Neuronal stem cell (in vitro differentiated cells): Measurements from ENCODE around the gene MTR.

Experiments used
- DNase-seq: peaks from one replicate; pipeline ENCODE4 v3.0.0-alpha.2; 2013; ENCODE audit warnings: low spot score
- H2AFZ ChIP-seq: one replicate; pipeline ENCODE4 v1.6.1; 2013; ENCODE audit warnings: mild to moderate bottlenecking, low read length, inconsistent platforms
- H2AK5ac ChIP-seq: 2 replicates; pipeline ENCODE4 v1.6.1; 2013; ENCODE audit warnings: low read depth, mild to moderate bottlenecking, inconsistent platforms, low read length, moderate library complexity, mixed read lengths
- H2BK120ac ChIP-seq: 2 replicates; pipeline ENCODE4 v1.6.1; 2013; ENCODE audit warnings: low read depth, mild to moderate bottlenecking, inconsistent platforms, low read length, moderate library complexity, mixed read lengths
- H2BK12ac ChIP-seq: one replicate; pipeline ENCODE4 v1.6.1; 2013; ENCODE audit warnings: low read length, inconsistent platforms
- H2BK15ac ChIP-seq: 2 replicates; pipeline ENCODE4 v1.6.1; 2013; ENCODE audit warnings: mild to moderate bottlenecking, low read length, inconsistent platforms, mixed read lengths
- H2BK5ac ChIP-seq: one replicate; pipeline ENCODE4 v1.6.1; 2013; ENCODE audit warnings: inconsistent platforms, mild to moderate bottlenecking, low read length, moderate library complexity
- H3K14ac ChIP-seq: one replicate; pipeline ENCODE4 v1.6.1; 2013; ENCODE audit warnings: low read length, inconsistent platforms
- H3K18ac ChIP-seq: 2 replicates; pipeline ENCODE4 v1.6.1; 2013; ENCODE audit warnings: low read length, inconsistent platforms
- H3K23ac ChIP-seq: 2 replicates; pipeline ENCODE4 v1.6.1; 2013; ENCODE audit warnings: low read depth, mild to moderate bottlenecking, mixed read lengths, low read length, inconsistent platforms; ENCODE audit not compliant: poor library complexity
- H3K27ac ChIP-seq: replicated peaks from 3 replicates; pipeline ENCODE4 v1.5.1; 2013; ENCODE audit warnings: low read length, inconsistent platforms
- H3K27me3 ChIP-seq, 3 experiments: 2 replicates each; pipeline ENCODE4 v1.6.1; 2013; ENCODE audit warnings: low read length in 3 of 3, mild to moderate bottlenecking in 2 of 3, inconsistent platforms in 1 of 3, low read depth in 1 of 3, mixed read lengths in 1 of 3, moderate library complexity in 1 of 3; ENCODE audit not compliant: control insufficient read depth in 3 of 3, insufficient read depth in 3 of 3
- H3K36me3 ChIP-seq, 2 donors: replicated peaks in 1 of 2; 2 replicates each; pipeline ENCODE4 v1.6.1; 2013; ENCODE audit warnings: low read length in 2 of 2; ENCODE audit not compliant: control insufficient read depth in 2 of 2, insufficient read depth in 2 of 2
- H3K4ac ChIP-seq: 2 replicates; pipeline ENCODE4 v1.6.1; 2013; ENCODE audit warnings: inconsistent platforms, mild to moderate bottlenecking, low read length, moderate library complexity
- H3K4me1 ChIP-seq, 2 donors: 1 replicate in 1 of 2; 2 replicates in 1 of 2; pipeline ENCODE4 v1.6.1; 2013; ENCODE audit warnings: low read length in 2 of 2, low read depth in 1 of 2; ENCODE audit not compliant: control insufficient read depth in 2 of 2, insufficient read depth in 1 of 2
- H3K4me2 ChIP-seq: one replicate; pipeline ENCODE4 v1.6.1; 2013; ENCODE audit warnings: mild to moderate bottlenecking, low read length, inconsistent platforms; ENCODE audit not compliant: insufficient read depth, poor library complexity, severe bottlenecking
- H3K4me3 ChIP-seq, 2 donors: 2 replicates each; pipeline ENCODE4 v1.5.1; 2013; ENCODE audit warnings: low read length in 2 of 2, mild to moderate bottlenecking in 2 of 2, inconsistent platforms in 1 of 2, moderate library complexity in 1 of 2
- H3K79me1 ChIP-seq: one replicate; pipeline ENCODE4 v1.6.1; 2013; ENCODE audit warnings: low read depth, mild to moderate bottlenecking, inconsistent platforms, low read length, moderate library complexity
- H3K9ac ChIP-seq: one replicate; pipeline ENCODE4 v1.6.1; 2013; ENCODE audit warnings: mild to moderate bottlenecking, low read depth, low read length, inconsistent platforms; ENCODE audit not compliant: poor library complexity
- H3K9me3 ChIP-seq, 2 donors: replicated peaks in 1 of 2; 2 replicates each; pipeline versions ENCODE3 to v1.6.1; 2013; ENCODE audit warnings: low read length in 2 of 2, mild to moderate bottlenecking in 2 of 2, inconsistent platforms in 1 of 2, low read depth in 1 of 2, mixed read lengths in 1 of 2, moderate library complexity in 1 of 2; ENCODE audit not compliant: control insufficient read depth in 2 of 2, insufficient read depth in 1 of 2
- H4K8ac ChIP-seq: one replicate; pipeline ENCODE4 v1.6.1; 2013; ENCODE audit warnings: low read depth, mild to moderate bottlenecking, inconsistent platforms, low read length, moderate library complexity
- H4K91ac ChIP-seq: one replicate; pipeline ENCODE4 v1.6.1; 2013; ENCODE audit warnings: low read length, low read depth, mild to moderate bottlenecking, inconsistent platforms; ENCODE audit not compliant: poor library complexity
- WGBS, 2 donors: extraction: QIAGEN DNeasy Blood & Tissue Kit; methylation state at CpG; one replicate each; pipeline ENCODE4 v1.1.7; 2013; ENCODE audit warnings: missing lambda C conversion rate in 2 of 2, mixed read lengths in 1 of 2; ENCODE audit not compliant: insufficient read length in 2 of 2, insufficient replicate concordance in 1 of 2; ENCODE audit errors: extremely low coverage in 2 of 2; 5-methylcytosine and 5-hydroxymethylcytosine counted together

Gene MTR

DNA sequence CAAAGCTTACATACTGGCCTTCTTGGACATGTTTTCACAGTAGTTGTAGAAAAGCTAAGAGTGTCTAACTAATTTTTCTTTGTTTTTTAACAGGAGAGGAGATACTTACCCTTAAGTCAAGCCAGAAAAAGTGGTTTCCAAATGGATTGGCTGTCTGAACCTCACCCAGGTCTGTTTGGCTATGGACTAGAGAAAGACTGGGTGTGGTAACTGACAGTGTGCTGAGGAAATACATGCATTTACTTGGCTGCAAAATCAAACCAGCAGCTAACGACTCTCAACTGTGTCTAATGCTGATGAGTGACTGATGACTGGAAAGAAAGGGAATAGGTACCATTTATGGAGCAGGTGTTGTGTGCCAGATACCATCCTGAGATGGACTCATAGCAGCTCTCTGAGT lies 91.1 kb downstream of the MTR start:
- peaks cover 9 to 75% of the 10 kb centered on the region in 2 donors for H3K36me3 ChIP-seq
- no peak overlapping the region for H2BK12ac ChIP-seq
- no peak overlapping the region for H3K18ac ChIP-seq
- no peak overlapping the region for H2BK5ac ChIP-seq
- H3K4me1 ChIP-seq, result no peaks in the 10 kb centered on the region
- H4K91ac ChIP-seq, result no peak overlapping the region
- H3K27me3 ChIP-seq, result no peaks in the 10 kb centered on the region
- H3K27ac ChIP-seq, result no peak overlapping the region
- no peak overlapping the region for H2BK120ac ChIP-seq
- no peak overlapping the region for H3K23ac ChIP-seq
- no peaks in the 10 kb centered on the region for H3K79me1 ChIP-seq
- H3K4me3 ChIP-seq, result no peak overlapping the region
- H2AFZ ChIP-seq, result no peak overlapping the region
- no peak overlapping the region for H4K8ac ChIP-seq
- no peak for DNase-seq
- no peak overlapping the region for H3K14ac ChIP-seq
- no CpG with 5 or more reads among the region's 1 CpG for WGBS, 2 donors
- no peaks in the 10 kb centered on the region for H3K9me3 ChIP-seq
- no peak overlapping the region for H3K9ac ChIP-seq
- no peak overlapping the region for H2AK5ac ChIP-seq
- H3K4ac ChIP-seq, result no peak overlapping the region
- no peak overlapping the region for H3K4me2 ChIP-seq
- no peak overlapping the region for H2BK15ac ChIP-seq

DNA sequence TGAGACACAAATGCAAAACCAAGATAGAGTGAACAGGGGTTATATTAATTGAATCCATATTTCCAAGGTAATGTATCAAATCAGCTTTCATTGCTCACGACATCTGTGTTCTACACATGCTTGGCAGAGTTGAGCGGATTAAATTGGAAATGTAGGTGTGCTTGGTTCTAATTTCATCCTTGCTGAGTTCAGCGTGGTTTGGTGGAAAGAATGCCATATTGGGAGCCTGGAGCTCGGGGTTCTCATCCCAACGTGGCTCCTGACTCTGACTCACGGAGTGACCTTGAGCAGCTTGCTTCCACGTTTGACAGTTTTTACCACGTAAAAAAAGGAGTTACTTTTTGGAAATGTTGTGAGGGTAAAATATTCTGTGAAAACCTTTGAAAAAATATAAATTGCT lies 92.0 kb downstream of the MTR start:
- no CpG with 5 or more reads among the region's 8 CpGs for WGBS, 2 donors
- peaks cover 16 to 79% of the 10 kb centered on the region in 2 donors for H3K36me3 ChIP-seq

DNA sequence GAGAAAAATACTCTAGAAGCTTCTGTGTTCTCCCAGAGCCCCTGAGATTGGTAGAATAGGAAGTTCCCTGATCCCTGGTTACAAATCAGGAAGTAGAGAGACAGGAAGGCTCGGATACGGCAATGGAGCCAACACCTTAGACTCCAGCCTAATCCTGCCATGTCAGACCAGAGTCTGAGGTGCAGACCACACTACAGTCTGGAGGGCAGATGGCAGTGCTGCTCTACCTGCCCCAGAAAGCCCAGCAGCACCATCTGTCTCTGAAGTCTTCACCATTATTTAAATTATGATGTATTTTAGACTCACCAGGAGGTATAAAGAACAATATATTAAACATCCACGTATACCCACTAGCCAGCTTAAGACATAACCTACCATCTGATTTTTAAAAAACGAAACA lies 93.0 kb downstream of the MTR start:
- no peak overlapping the region for H2BK5ac ChIP-seq
- no peak overlapping the region for H3K4me3 ChIP-seq
- H3K14ac ChIP-seq, result no peak overlapping the region
- no peak overlapping the region for H2AFZ ChIP-seq
- H3K4me2 ChIP-seq, result no peak overlapping the region
- no peak overlapping the region for H2BK15ac ChIP-seq
- no peak overlapping the region for H2AK5ac ChIP-seq
- H3K4me1 ChIP-seq, result no peaks in the 10 kb centered on the region
- H3K27me3 ChIP-seq, result no peaks in the 10 kb centered on the region
- H3K9ac ChIP-seq, result no peak overlapping the region
- no peaks in the 10 kb centered on the region for H3K79me1 ChIP-seq
- WGBS, 2 donors, result no CpG with 5 or more reads among the region's 4 CpGs
- H4K8ac ChIP-seq, result no peak overlapping the region
- no peak overlapping the region for H4K91ac ChIP-seq
- no peak overlapping the region for H3K18ac ChIP-seq
- no peak overlapping the region for H3K27ac ChIP-seq
- H3K23ac ChIP-seq, result no peak overlapping the region
- DNase-seq, result no peak
- H3K9me3 ChIP-seq, result no peaks in the 10 kb centered on the region
- H3K4ac ChIP-seq, result no peak overlapping the region
- H2BK12ac ChIP-seq, result no peak overlapping the region
- peaks cover 16 to 88% of the 10 kb centered on the region in 2 donors for H3K36me3 ChIP-seq
- no peak overlapping the region for H2BK120ac ChIP-seq

More for the DNA sequence above, 92.0 kb downstream of the MTR start:
- Histone ChIP-seq H3K18ac (no peak overlapping the region), H3K4me1 (no peaks in the 10 kb centered on the region), H2BK12ac (no peak overlapping the region), H2BK15ac (no peak overlapping the region), H3K27ac (no peak overlapping the region), H3K4ac (no peak overlapping the region), H3K4me2 (no peak overlapping the region), H3K4me3 (no peak overlapping the region), H3K79me1 (no peaks in the 10 kb centered on the region), H2AK5ac (no peak overlapping the region), H3K9me3 (no peaks in the 10 kb centered on the region), H2BK5ac (no peak overlapping the region), H4K8ac (no peak overlapping the region), H2AFZ (no peak overlapping the region), H3K14ac (no peak overlapping the region), H2BK120ac (no peak overlapping the region), H3K27me3 (no peaks in the 10 kb centered on the region), H3K9ac (no peak overlapping the region), H4K91ac (no peak overlapping the region), H3K23ac (no peak overlapping the region)
- DNase-seq, result no peak

DNA sequence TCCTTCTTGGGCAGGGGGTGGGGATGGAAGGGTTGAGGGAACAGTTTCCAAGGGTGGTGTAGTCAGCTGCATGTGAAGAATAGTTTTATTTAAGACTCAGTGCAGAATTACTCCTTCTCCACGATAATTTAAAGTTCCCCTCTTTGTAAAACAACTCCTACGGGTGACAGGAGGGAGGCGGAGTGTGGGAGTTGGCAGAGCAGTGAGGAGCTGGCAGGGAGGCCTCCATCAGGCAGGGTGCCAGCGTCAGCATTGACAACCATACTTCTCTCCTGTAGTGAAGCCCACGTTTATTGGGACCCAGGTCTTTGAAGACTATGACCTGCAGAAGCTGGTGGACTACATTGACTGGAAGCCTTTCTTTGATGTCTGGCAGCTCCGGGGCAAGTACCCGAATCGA lies 93.8 kb downstream of the MTR start:
- no peak overlapping the region for H3K23ac ChIP-seq
- no peaks in the 10 kb centered on the region for H3K27me3 ChIP-seq
- H3K14ac ChIP-seq, result no peak overlapping the region
- H3K4ac ChIP-seq, result no peak overlapping the region
- H3K36me3 ChIP-seq, result peaks cover 16 to 90% of the 10 kb centered on the region in 2 donors
- no peak for DNase-seq
- no peak overlapping the region for H3K4me2 ChIP-seq
- H3K4me1 ChIP-seq, result no peaks in the 10 kb centered on the region
- no peak overlapping the region for H3K4me3 ChIP-seq
- no peak overlapping the region for H2BK15ac ChIP-seq
- H2AFZ ChIP-seq, result no peak overlapping the region
- H3K9ac ChIP-seq, result no peak overlapping the region
- no peak overlapping the region for H2AK5ac ChIP-seq
- H2BK5ac ChIP-seq, result no peak overlapping the region
- no peak overlapping the region for H3K18ac ChIP-seq
- H4K8ac ChIP-seq, result no peak overlapping the region
- no peaks in the 10 kb centered on the region for H3K79me1 ChIP-seq
- H2BK12ac ChIP-seq, result no peak overlapping the region
- H2BK120ac ChIP-seq, result no peak overlapping the region
- WGBS, 2 donors, result no CpG with 5 or more reads among the region's 8 CpGs
- H3K27ac ChIP-seq, result no peak overlapping the region
- H4K91ac ChIP-seq, result no peak overlapping the region
- H3K9me3 ChIP-seq, result no peaks in the 10 kb centered on the region
